CD4-positive, alpha-beta T cell treated with Interleukin-17A for 4 hours (primary cell): Measurements from ENCODE around the gene SH3RF3.

ENCODE experiments used
- DNase-seq: peaks from one replicate; pipeline ENCODE4 v3.0.0-alpha.2; 2020; ENCODE audit warnings: mixed read lengths

SH3RF3 gene

DNA sequence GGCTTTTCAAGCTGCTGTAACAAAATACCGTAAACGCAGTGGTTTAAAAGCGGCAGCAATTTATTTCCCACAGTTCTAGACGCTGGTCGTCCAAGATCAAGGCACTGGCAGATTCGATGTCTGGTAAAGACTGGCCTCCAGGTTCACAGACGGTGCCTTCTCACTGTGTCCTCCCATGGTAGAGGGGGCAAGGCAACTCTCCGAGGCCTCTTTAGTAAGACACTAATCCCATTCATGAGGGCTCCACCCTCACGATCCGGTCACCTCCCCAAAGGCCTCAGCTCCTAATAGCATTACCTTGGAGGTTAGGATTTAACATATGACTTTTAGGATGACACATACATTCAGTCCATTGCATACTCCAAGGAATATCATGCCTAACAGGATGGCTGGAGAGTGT lies 117.2 kb downstream of the SH3RF3 start:
- DNase-seq = no peak

DNA sequence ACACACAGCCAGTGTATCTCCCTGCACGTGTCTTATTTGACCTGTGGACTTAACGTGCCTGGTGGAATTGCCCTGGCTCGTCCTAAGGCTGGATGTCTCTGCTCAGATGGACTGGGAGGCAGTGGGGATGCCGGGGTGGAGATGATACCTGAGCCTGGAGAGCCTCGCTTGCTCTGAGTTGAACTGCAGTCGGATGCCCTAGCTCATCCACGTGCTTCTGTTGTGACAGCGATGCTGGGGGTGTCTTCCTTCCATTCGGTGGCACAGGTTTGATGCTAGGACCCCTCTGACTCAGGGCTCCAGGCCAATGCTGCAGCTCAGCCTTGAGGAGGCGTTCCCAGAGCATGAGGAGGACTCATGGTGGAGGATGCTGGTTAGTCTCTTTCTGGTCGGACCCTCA lies 117.6 kb downstream of the SH3RF3 start:
- DNase-seq = no peak

DNA sequence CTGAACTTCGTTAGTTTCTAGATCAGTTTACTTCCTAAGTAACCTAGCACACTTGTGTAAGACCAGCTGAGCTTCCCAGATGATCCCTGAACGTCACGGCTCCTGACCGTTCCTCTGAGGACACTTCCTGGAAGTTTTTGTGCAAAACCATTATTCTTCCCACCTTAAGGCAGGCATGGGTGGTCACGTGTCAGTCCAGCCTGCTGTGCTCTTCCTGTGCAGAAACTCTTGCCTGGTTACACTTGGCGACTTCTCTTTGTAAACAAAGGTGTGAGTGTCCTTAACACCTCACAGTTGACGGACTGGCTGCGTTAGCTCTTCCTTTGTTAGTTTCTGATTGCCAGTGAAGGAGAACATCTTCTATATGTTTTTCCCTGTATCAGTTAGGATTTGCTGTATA lies 118.3 kb downstream of the SH3RF3 start:
- DNase-seq = no peak

DNA sequence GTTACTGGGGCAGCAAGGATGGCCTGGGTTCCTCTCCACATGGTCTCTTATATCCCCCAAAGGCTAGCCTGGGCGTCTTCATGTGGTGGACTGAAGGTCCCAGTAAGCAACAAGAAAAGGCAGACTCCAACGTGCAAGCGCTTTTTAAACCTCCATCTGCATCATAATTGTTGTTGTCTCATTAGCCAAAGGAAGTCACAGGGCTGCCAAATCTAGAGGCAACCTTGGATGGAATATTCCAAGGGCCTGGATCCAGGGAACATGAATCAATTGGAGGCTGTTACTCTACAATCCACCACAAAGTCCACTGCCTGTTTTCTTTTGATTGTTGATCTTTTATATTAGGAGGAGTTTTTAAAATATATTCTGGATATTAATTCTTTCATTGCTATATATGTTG lies 118.8 kb downstream of the SH3RF3 start:
- DNase-seq = no peak

DNA sequence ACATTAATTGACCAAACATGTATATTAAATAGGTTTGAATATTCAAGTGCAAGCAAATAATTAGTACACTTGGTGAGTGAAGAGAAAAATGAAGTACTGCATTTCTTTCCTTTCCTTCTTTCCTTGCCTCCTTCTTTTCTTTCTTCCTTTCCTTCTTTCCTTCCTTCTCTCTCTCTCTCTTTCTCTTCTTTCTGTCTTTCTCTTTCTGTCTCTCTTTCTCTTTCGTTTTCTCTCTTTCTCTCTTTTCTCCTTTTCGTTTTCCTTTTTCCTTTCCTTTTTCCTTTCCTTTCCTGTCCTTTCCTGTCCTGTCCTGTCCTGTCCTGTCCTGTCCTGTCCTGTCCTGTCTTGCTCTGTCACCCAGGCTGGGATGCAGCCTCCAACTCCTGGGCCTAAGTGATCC lies 119.6 kb downstream of the SH3RF3 start:
- no peak for DNase-seq

DNA sequence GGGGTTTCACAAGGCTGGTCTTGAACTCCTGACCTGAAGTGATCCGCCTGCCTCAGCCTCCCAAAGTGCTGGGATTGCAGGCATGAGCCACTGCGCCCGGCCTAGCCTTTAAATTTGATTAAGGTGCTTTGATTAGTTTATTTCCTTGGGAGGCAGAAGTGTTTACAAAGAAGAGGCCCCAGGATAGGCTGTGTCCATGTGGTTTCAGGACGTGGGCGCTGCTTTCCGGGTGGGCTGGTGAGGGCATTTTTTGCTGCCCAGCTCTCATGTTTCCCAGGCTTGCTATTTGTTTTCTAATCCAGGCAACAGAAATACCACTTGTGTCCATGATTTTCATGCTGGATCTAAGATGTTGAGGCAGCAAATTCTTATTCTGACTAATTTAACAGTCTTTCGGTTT lies 124.2 kb downstream of the SH3RF3 start:
- DNase-seq = no peak

DNA sequence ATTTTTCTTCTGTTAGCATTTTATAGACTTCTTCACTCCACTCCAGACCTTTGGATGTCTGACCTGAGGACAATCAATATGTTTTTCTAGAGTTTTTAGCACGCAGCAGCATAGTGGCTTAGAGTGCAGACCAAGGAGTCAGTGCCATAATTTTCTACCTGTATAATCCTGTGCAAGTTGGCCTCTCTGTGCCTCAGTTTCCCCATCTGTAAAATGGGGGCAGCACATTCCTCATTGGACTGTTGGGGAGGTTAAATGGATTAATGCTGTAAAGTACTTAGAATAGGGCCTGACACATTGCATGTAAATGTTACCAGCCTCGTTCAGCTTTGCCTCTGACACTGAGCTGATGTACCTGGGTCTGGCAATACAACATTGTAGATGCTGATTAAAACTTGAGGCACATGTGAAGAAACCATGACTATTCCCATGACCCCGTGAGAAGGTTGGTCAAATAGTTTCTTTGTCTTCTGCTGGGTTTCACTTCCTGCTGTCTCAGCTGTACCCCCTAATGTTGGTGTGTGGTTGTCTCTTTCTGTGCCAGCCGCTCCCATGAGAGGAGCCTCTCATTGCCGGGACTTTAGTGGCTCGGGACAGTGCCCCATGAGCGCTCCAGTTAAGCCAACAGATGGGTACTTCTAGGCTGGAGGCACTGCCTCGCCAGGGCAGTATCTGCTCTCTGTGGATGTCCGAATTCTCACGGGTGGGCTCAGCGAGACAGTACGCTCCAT lies 125.3 kb downstream of the SH3RF3 start:
- DNase-seq = no peak

DNA sequence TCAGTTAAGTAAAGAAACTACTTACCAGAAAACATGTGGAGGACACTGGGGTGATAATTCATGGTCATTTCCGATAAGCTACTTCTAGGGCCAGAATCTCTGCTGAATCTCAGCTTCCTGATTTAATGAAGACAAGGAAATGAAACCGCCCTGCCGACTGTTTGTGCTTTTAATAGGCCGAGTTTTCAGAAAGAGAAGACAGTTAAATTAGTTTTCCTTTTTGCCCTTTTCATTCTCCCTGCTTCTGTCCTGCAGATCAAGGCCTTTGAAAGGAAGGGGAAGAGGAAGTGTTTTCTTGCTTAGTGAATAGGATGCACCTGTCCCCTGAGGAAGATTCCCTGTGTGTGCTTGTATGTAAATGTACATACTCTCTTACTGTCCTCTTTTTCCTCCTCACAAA lies 126.6 kb downstream of the SH3RF3 start:
- DNase-seq = no peak

DNA sequence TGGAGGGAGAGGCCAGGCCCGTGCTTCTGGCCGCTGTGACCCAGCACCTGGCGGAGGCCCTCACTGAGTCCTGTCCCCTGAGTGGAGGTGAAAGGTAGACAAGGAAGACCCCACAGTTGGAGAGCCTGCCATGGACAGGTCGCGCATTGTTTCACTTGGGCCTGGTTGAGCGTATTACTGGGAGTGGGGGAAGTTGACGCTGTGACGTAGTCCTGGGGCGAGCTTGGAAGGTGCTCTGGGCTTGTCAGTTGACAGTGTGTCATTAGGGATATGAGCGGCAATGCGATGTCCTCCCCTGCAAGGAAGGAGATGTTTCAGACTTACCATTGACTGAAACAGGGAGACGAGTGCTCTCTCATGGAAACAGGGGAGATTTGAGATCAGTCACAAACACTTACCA lies 127.1 kb downstream of the SH3RF3 start:
- DNase-seq = no peak

DNA sequence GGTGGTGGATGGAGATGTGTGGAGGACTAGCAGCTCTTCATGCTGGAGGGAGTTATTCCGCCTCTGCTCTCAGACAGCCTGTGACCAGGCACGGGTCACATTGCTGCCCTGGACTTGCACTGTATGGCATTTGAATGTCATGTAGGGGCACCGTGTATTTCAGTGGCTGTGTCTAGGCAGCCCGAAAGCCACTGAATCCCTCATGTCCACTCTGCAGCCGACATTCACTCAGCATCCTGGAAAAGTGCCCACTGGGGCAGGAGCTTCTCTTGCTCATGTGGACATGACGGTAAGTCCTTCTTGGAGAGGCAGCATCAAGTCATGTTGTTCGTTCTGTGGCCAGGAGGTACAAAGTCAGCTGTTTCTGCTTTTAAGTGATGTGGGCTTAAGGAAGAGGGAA lies 127.9 kb downstream of the SH3RF3 start:
- DNase-seq = no peak

DNA sequence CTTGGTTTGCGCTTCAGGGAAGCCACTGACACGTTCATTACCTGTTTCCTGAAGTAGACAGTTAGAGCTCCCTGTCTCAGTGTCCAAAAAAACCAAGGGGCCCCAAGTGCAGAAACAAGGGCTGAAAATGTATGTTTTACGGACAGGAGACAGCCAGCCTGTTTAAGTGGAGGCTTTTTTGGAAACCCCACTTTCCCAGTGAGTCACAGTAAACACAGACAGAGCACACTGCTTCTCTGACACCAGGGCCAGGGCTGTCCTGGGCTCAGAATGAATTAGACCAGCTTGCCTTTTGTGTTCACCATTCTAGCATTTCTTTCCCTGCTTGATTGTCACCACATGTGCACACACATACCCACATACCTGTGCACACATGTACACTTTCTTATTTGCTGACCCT lies 128.6 kb downstream of the SH3RF3 start:
- no peak for DNase-seq

DNA sequence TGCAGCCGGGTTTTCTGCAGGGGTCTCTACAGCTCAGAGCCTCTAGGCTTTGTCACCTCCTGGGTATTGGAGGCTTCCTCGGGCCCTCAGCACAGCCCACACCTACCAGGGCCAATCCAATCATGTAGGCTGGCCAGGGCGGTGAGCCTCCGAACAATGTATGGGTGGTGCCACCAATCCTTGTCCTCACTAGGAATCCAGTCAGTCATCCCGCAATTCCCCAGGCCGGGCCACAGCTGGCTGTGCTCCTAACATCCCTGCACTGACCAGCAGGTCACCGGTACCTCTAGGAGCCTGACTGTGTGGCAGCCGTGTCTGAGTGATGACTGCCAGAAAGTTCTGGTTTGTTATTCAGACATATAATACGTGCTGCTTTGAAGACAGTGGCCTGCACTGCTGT lies 129.4 kb downstream of the SH3RF3 start:
- no peak for DNase-seq

DNA sequence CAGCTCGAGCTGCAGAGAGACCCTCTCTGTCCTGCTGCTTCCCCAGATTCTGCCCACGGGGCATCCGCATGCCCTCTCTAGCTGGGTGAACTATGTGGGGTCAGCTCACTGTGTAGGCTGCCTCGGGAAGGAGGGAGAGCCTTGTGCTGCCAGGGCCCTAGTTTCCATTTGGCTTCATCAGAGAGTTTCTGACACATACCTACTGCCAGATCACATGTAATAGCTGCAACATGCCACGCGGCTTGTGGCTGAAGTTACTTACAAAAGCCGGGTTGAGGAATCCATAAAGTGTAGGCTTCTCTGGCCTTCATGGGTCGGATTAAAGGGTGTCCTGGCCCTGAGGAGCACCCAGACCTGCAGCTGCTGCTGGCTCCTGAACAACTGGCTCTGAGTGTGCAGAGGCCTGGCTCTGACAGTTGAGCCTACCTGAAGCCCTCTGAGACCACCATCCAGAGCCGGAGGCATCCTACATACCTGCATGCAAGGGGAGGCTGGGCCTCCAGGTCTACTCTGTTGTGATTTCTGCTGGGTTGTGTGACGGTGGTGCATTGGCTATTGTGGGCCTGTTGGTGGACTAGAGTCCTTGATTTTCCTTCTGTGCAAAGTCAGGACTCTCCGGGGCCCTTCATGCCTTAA lies 130.0 kb downstream of the SH3RF3 start:
- no peak for DNase-seq

DNA sequence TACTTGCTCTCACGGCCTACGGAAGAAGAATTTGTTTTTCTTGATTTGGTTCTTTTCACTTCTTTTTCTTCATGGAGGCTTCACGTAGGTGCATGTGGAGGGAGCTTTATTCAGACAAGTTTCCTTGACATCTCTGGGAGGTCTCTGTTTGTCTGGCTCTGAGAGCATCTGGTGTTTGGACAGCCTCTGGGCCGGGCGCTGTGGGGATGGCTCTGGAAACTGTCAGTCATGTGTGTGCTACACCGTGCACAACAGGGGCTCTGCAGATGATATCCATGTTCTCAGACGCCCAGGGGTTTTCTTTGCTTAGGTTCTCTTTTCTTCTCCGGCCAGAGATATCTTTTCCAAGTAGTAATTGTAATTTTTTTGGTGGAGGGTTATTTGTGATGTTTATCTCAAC lies 130.7 kb downstream of the SH3RF3 start:
- DNase-seq = no peak

DNA sequence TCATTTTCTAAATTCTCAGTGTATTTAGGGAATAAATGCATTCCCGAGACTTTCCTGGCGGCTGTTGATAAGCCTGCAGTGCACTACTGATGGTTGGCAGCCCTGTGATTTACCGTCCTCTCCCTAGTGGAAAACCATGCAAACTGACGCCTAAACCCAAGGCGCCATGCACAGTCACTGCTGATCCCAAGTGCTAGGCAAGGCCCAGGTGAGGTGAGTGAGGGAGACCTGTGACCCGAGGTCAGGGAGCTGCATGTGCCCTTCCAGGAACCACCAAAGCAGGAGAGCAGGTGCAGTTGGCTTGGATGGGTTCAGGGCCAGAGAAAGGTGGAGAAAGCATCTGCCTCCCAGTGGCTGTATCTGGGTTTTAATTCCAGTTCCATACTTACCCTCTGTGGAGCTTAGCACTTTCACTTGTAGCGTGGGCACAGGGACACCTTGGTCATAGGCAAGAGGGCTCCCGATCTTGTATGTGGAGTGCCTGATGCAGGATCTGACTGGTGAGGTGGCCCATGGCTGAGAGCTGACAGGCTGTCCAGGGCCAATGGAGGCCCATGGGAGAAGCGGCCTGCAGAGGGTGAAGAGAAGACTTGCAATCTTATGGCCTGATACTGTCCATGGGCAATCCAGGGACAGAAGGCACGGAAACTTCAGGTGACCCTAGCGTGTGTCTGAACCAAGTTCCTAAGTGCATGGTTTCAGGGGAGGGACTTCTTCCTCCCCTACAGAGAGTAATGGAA lies 131.3 kb downstream of the SH3RF3 start:
- no peak for DNase-seq

DNA sequence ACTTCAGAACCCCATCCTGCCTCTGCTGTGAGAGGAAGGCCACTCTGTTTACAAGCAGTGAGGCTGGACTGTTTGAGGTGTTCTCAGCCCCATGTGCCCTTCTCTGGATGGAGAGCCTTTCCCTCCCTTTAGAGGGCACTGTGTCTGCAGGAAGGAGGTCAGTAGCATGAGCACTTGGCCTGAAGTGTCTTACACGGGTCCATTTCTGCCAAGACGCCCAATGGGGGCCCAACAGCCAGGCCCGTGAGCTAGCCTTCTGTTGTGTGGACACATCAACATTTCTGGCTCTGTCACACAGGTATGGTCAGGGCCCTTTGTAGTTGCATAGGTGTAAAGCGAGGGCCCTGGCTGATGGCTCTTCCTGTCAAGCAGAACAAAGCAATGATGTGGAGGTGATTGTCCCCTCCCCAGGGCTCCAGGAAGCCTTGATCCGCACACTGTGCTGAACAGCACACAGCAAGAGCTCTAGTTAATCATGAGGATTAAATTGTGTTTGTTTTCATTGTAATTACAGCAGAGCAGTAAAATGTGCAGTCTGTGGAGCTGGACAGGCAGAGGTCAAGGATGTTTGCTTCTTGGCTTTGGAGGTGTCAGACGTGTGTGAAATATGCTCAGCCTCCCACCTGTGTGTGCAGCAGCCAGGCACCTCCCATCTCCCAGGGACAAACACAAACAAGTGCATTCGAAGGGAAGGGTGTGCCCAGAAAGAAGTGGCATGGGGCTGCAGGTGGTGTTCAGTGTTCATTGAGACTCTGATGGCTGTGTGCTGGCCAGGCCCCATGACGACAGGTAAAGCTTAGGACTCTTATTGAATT lies 132.1 kb downstream of the SH3RF3 start:
- DNase-seq = no peak

DNA sequence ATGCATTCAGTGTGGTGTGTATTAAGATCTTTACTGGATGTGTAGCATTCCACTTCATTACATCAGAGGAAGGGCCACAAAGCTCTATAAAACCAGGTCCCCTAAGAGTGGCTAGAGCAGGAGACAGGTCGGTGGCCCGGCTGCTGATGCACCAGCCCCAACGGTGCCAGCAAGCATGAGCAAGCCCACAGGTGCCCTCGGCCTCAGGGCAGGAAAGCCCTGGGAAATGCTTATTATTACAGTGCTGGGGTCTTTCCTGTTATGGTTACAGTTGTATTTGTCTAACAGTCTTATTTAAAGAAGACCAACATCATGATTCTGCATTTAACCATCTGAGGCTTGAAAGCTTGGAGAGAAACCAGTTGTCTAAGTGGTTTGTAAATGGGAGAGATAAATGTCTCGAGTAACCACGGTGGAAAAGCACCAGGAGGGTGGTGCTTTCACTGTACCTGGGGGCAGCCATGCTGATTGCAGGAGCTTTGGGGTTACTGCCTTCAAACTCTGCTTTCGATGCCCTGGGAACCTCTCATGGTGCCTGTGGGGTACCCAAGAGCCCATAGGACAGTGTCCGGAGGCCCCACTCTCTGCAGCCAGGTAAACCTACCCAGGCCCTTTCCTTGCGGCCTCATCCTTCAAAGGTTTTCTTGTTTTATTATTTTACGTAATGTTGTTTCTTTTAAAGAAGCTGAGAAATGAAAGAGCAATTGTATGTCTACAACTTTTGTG lies 133.1 kb downstream of the SH3RF3 start:
- DNase-seq = no peak

DNA sequence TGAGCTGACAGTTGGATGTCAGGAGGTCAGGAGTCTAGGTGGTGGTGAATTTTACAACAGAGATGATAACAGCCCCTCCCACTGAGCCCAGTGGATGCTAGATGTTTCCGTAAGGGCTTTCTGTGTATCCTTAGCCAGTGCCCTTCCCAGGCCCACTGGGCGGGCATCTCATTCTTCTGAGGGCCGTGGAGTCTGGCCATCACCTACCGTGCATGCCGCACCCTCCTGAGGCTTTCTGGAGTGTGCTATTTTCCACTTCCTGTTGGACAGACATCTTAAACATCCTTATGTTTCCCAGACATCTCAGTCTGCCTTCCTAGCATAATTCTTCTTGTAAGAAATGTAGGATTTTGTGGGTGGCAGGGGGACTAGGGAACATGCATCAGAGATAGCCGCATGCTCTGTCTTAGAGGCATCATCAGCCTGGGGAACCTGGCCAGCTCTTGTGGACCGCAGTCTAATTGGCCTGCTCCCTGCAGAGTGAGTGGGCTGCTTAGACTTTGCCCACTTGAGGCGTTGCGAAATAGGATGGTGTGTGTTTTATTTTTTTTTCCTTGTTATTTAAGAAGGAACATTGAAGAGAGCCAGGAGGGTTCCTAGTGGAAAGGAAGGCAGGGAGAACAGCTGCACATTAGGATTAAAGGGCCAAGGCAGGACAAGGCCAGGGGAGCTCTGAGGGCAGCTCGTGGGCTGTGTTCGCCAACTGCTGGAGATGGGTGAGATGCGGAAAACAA lies 135.8 kb downstream of the SH3RF3 start:
- no peak for DNase-seq

DNA sequence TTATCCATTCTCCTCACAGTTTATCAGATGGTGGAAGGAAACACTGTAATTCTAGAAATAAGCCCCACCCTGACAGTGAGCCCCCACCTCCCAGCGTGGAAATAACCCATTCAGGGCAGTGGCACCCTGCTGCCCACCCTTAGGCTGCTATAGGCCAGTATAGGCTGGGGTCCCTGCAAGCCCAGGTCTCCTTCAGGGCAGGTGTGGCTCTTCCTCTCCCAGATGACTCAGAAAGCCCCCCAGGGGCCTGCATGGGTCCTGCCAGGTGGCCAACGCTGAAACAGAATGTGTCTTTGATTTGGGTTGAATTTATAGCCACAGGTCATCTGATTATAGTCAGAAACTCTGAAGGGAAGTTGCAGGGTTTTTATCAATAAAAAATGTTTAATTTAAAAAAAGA lies 136.4 kb downstream of the SH3RF3 start:
- no peak for DNase-seq

DNA sequence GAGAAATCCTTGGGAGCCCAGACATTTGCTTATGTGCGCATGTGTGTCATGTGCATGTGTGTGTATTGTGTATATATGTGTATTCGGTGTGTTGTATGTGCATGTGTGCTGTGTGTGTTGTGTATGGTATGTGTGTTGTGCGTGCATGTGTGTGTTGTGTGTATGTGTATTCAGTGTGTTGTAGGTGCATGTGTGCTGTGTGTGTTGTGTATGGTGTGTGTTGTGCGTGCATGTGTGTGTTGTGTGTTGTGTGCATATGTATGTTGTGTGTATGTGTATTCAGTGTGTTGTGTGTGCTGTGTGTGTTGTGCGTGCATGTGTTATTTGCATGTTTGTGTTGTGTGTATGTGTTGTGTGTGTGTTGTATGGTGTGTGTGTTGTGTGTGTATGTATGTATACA lies 136.9 kb downstream of the SH3RF3 start:
- no peak for DNase-seq

DNA sequence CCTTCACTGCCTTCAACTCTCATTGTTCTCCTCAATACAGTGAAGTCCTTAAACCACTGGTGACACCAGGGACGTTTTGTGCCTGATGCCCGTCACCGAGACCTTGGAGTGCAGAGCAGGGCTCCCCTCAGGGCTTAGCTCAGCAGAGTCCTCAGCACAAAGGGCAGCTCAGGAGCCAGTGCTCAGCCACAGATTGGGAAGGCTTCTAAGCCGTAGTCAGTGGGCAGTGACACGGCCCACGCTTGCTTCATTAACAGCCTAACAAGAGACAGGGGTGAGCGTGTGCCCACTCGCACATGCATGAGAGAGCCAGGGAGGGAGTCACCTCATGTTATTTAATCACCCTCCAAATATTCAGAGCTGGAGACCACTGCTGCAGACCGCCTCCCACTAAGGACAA lies 137.5 kb downstream of the SH3RF3 start:
- DNase-seq = no peak
